Activated T-cell treated with anti-CD3 and anti-CD28 coated beads, Interleukin-2, amount 50 U/mL, for 4 hours (primary cell): ENCODE data around the gene OR1D2. TPM values are rescaled to one million over a fixed set of nuclear protein-coding genes. Genes with fewer than 3 reads are reported as not detected.

Source experiments
- ATAC-seq, 2 donors: fragments of 200-7000 bp; cut with Tn5 transposase; one replicate each; pipeline ENCODE4 v1.10.0; 2021
- DNase-seq: peaks from one replicate; pipeline ENCODE4 v3.0.0-alpha.2; 2020
- H3K27me3 Mint-ChIP-seq: one replicate; pipeline ENCODE4 v1.8.0; 2021; ENCODE audit warnings: low read depth, mixed read lengths
- H3K36me3 Mint-ChIP-seq: one replicate; pipeline ENCODE4 v1.8.0; 2022; ENCODE audit warnings: mixed read lengths; ENCODE audit not compliant: insufficient read depth
- H3K4me1 Mint-ChIP-seq: one replicate; pipeline ENCODE4 v1.8.0; 2021; ENCODE audit warnings: low read depth, mixed read lengths
- H3K4me3 Mint-ChIP-seq: one replicate; pipeline ENCODE4 v1.8.0; 2021; ENCODE audit warnings: mild to moderate bottlenecking, moderate library complexity, mixed read lengths
- H3K9me3 Mint-ChIP-seq: one replicate; pipeline ENCODE4 v1.8.0; 2021; ENCODE audit warnings: mixed read lengths
- total RNA-seq, 3 donors: library from RNA; stranded (reverse); gene quantifications; one replicate each; pipeline ENCODE4 v1.2.1, GENCODE V29; 2021

OR1D2 gene
- total RNA-seq, 3 donors from 2014 or later = not detected

DNA sequence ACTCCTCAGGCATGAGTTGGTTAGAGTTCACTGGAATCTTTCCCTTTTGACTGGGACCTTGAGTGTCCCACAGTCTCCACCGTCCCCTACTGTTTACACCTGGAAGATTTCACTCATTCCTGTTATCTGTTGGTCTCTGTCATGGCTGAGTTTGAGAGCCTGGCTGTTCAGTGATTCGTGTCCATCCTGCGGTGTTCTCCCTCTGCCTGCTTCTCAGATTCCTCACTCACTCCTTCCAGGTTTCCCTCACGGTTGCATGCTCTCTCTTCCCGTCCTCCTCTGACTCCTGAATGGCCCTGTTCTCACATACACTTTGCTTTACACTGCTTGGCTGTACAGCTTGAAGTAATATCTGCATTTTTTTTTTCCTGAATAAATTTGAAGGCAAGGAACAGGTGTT is 65.3 kb downstream of the OR1D2 start:
- no peak for DNase-seq
- no peak for ATAC-seq
- Mint-ChIP-seq H3K36me3 (peaks cover 4% of the 10 kb centered on the region), H3K4me3 (no peak overlapping the region), H3K9me3 (peaks cover 4% of the 10 kb centered on the region), H3K4me1 (peaks cover 4% of the 10 kb centered on the region), H3K27me3 (peaks cover 2% of the 10 kb centered on the region)

Other genes with a start within 250 kb of the OR1D2 start
- not detected for gene OR1D5, start 40.8 kb downstream of the OR1D2 start, total RNA-seq
- gene OR1G1, start 23.1 kb upstream of the OR1D2 start, total RNA-seq = not detected
- gene OR1A2, start 93.1 kb upstream of the OR1D2 start, total RNA-seq = not detected
- not detected for gene OR1A1, start 103.2 kb upstream of the OR1D2 start, total RNA-seq
- gene OR3A1, start 193.9 kb upstream of the OR1D2 start, total RNA-seq = under 1 TPM in 2 of 3 donors, not detected in 1; 0.25 to 0.46 TPM